Measurements from ENCODE around the gene EXOSC1. TPM values are rescaled to one million over a fixed set of nuclear protein-coding genes. Genes with fewer than 3 reads are reported as not detected.

The EXOSC1 gene
- total RNA-seq, 1 donor from 2014 or later, result 34.2 TPM

- TF ChIP-seq CTCF (IDR thresholded peaks at IDR 0.05; ENCODE audit: insufficient read depth, low read length, severe bottlenecking), result no peak
- H3K36me3 ChIP-seq (ENCODE audit: control insufficient read depth, insufficient read depth, low read length), result peaks cover 1% of the 10 kb centered on the region
- no peaks in the 10 kb centered on the region for H3K27me3 ChIP-seq (ENCODE audit: control insufficient read depth, insufficient read depth, low read length)
- DNase-seq (ENCODE audit: low read depth) (no peak), FAIRE-seq (no peak)
- H3K4me3 ChIP-seq (ENCODE audit: low read depth, low read length), result peak overlapping the region; percentile 63
Measured at GRCh38 chr10:97445357-97445721, 467 bp downstream of the EXOSC1 start.

GRCh38 chr10:97444212-97444611 lies 1.6 kb downstream of the EXOSC1 start:
- no peak for TF ChIP-seq CTCF (IDR thresholded peaks at IDR 0.05; ENCODE audit: insufficient read depth, low read length, severe bottlenecking)
- no peak overlapping the region for H3K4me3 ChIP-seq (ENCODE audit: low read depth, low read length)
- H3K36me3 ChIP-seq (ENCODE audit: control insufficient read depth, insufficient read depth, low read length), result peaks cover 2% of the 10 kb centered on the region
- FAIRE-seq (no peak), DNase-seq (ENCODE audit: low read depth) (no peak)
- H3K27me3 ChIP-seq (ENCODE audit: control insufficient read depth, insufficient read depth, low read length), result no peaks in the 10 kb centered on the region

DNA sequence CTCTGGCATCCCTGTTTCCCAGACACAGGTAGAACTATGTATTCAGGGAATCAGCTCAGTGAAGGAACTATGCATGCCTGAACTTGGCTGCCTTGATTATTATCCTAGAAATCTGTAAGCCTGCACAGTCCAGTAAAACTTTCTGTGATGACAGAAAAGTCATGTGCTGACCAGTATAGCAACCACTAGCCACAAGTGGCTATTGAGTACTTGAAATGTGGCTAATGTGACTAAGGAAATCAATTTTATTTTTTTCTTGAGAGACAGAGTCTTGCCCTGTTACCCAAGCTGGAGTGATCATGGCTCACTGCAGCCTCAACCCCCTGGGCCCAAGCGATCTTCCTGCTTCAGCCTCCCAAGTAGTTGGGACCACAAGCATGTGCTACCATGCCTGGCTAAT lies 3.5 kb downstream of the EXOSC1 start:
- FAIRE-seq (no peak), DNase-seq (ENCODE audit: low read depth) (no peak)
- no peak for TF ChIP-seq CTCF (IDR thresholded peaks at IDR 0.05; ENCODE audit: insufficient read depth, low read length, severe bottlenecking)
- Histone ChIP-seq H3K36me3 (ENCODE audit: control insufficient read depth, insufficient read depth, low read length) (peaks cover 5% of the 10 kb centered on the region), H3K27me3 (ENCODE audit: control insufficient read depth, insufficient read depth, low read length) (no peaks in the 10 kb centered on the region), H3K4me3 (ENCODE audit: low read depth, low read length) (no peak overlapping the region)

- Histone ChIP-seq H3K4me3 (ENCODE audit: low read depth, low read length) (no peak overlapping the region), H3K36me3 (ENCODE audit: control insufficient read depth, insufficient read depth, low read length) (peaks cover 16% of the 10 kb centered on the region), H3K27me3 (ENCODE audit: control insufficient read depth, insufficient read depth, low read length) (no peaks in the 10 kb centered on the region)
- no peak for FAIRE-seq
- TF ChIP-seq CTCF (IDR thresholded peaks at IDR 0.05; ENCODE audit: insufficient read depth, low read length, severe bottlenecking), result no peak
- DNase-seq (ENCODE audit: low read depth), result no peak
Measured at GRCh38 chr10:97435211-97435610, 10.6 kb downstream of the EXOSC1 start.

DNA sequence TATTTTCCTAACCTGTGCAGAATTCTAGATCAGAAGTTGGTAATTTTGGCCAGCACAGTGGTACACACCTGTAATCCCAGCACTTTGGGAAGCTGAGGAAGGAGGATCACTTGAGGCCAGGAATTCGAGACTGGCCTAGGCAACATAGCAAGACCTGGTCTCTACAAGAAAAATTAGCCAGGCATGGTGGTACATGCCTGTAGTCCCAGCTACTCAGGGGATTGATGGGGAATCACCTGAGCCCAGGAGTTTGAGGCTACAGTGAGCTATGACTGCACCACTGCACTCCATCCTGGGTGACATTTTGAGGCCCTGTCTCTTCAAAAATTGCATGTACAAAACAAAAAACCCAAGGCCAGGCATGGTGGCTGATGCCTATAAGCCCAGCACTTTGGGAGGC lies 11.2 kb downstream of the EXOSC1 start:
- peaks cover 17% of the 10 kb centered on the region for H3K36me3 ChIP-seq (ENCODE audit: control insufficient read depth, insufficient read depth, low read length)
- H3K4me3 ChIP-seq (ENCODE audit: low read depth, low read length), result no peak overlapping the region
- no peak for TF ChIP-seq CTCF (IDR thresholded peaks at IDR 0.05; ENCODE audit: insufficient read depth, low read length, severe bottlenecking)
- H3K27me3 ChIP-seq (ENCODE audit: control insufficient read depth, insufficient read depth, low read length), result no peaks in the 10 kb centered on the region
- no peak for FAIRE-seq
- no peak for DNase-seq (ENCODE audit: low read depth)

DNA sequence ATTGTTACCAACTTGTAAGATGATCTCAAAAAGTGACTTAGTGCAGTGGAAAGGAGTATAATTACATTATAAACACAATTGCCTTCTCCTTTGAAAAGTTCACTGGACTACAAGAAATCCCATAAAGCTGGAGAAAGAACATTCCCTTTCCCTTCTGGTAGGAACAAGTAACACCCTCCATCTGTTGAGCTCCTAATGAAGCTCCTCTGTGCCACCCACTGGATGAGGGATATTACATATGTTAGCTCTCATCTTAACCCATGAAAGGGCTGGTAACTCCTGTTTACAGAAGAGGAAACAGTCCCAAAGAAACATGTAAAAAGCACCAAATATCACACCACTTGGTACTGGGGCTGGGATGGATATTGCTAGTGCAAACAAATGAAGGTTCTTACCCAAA lies 11.8 kb downstream of the EXOSC1 start:
- DNase-seq (ENCODE audit: low read depth), result no peak
- Histone ChIP-seq H3K27me3 (ENCODE audit: control insufficient read depth, insufficient read depth, low read length) (no peaks in the 10 kb centered on the region), H3K36me3 (ENCODE audit: control insufficient read depth, insufficient read depth, low read length) (peaks cover 15% of the 10 kb centered on the region), H3K4me3 (ENCODE audit: low read depth, low read length) (no peak overlapping the region)
- FAIRE-seq, result no peak
- TF ChIP-seq CTCF (IDR thresholded peaks at IDR 0.05; ENCODE audit: insufficient read depth, low read length, severe bottlenecking), result no peak

Data from bronchial epithelial cell (primary cell).